Esophagus squamous epithelium (tissue), 4 donors: Measurements from ENCODE around the gene CLCN2.

ENCODE experiments used
- CTCF ChIP-seq, 6 experiments: fragments of 450-650 bp in 4 of 6; fragments of 200-600 bp in 2 of 6; sonication (generic) in 2 of 6; IDR thresholded peaks; one replicate each; pipeline ENCODE4 v1.5.1; 2016 to 2019; ENCODE audit warnings: antibody characterized with exemption in 6 of 6, mild to moderate bottlenecking in 4 of 6, moderate library complexity in 4 of 6
- POLR2A ChIP-seq, 4 donors: fragments of 450-650 bp; IDR thresholded peaks; one replicate each; pipeline ENCODE4 v1.6.1; 2017; ENCODE audit warnings: antibody characterized with exemption in 4 of 4, mild to moderate bottlenecking in 4 of 4, moderate library complexity in 3 of 4

DNA sequence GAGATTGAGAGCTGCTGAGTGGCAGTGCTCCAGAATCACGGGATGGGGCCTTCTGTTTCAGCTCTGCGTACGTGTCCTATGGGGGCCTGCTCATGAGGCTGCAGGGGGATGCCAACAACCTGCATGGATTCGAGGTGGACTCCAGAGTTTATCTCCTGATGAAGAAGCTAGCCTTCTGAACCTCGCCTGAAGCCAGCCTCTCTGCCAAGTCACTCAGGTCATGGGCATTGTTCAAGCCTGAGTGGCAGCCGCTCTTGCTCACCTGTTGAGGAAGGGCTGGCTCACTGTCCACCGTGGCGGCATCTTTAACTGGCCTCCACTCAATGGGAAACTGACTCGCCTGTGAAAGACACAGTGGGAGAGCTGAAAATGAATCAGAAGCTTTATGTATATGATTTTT, 6.7 kb upstream of the CLCN2 start:
- TF ChIP-seq CTCF (IDR thresholded peaks at IDR 0.05) (no peak), POLR2A (IDR thresholded peaks at IDR 0.05) (no peak)
